Large intestine (tissue), 3 donors: ENCODE measurements around the gene FIGNL1. TPM values are rescaled to one million over a fixed set of nuclear protein-coding genes. Genes with fewer than 3 reads are reported as not detected.

Source experiments
- DNase-seq, 2 donors: peaks; one replicate each; pipeline versions ENCODE4 v3.0.0 to v3.0.0-alpha.2; 2013
- H3K27ac ChIP-seq: one replicate; pipeline ENCODE4 v1.5.1; 2013; ENCODE audit warnings: low read length
- H3K27me3 ChIP-seq: 2 replicates; pipeline ENCODE4 v1.6.1; 2013; ENCODE audit warnings: low read length; ENCODE audit not compliant: control insufficient read depth, insufficient read depth
- H3K36me3 ChIP-seq: 2 replicates; pipeline ENCODE4 v1.6.1; 2013; ENCODE audit warnings: low read length; ENCODE audit not compliant: control insufficient read depth, insufficient read depth
- H3K4me1 ChIP-seq: one replicate; pipeline ENCODE4 v1.6.1; 2013; ENCODE audit warnings: low read length; ENCODE audit not compliant: control insufficient read depth, insufficient read depth
- H3K4me3 ChIP-seq: one replicate; pipeline ENCODE4 v1.5.1; 2013; ENCODE audit warnings: low read length
- H3K9me3 ChIP-seq: one replicate; pipeline ENCODE4 v1.6.1; 2013; ENCODE audit warnings: mild to moderate bottlenecking, low read depth, low read length, moderate library complexity; ENCODE audit not compliant: control insufficient read depth
- WGBS: methylation state at CpG from one replicate; pipeline ENCODE4 v1.1.5; 2013; ENCODE audit warnings: low lambda C conversion rate; ENCODE audit not compliant: insufficient coverage; 5-methylcytosine and 5-hydroxymethylcytosine counted together
- polyA plus RNA-seq: library from polyadenylated mRNA; unstranded; fragments of 120-200 nt; gene quantifications from one replicate; pipeline ENCODE4 v1.2.1, GENCODE V29; 2013

The FIGNL1 gene
- polyA plus RNA-seq, 1 donor = 23.2 TPM

DNA sequence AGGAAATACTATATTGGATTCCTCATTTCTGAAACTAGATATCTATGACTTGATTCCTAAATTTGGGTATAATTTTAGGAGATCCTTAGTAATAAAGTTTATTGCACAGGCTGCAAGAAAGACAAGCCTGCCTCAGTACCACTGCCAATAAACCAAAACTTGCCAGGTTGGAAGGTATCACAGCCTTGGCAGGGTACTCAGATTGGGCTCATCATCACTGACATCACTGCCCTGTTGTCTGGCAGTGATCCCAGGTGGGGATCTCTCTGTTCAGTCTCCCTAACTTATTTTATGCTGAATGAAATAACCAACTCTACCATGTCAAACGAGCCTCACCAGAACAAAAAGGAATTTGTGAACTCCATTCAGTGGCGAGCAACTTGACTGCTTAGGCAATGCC lies 18.8 kb downstream of the FIGNL1 start:
- DNase-seq = no peak
- Histone ChIP-seq H3K4me3 (no peak overlapping the region), H3K27me3 (no peaks in the 10 kb centered on the region), H3K4me1 (peaks cover 10% of the 10 kb centered on the region), H3K36me3 (no peaks in the 10 kb centered on the region), H3K9me3 (no peaks in the 10 kb centered on the region), H3K27ac (no peak overlapping the region)
- no CpG with 5 or more reads among the region's 2 CpGs for WGBS

DNA sequence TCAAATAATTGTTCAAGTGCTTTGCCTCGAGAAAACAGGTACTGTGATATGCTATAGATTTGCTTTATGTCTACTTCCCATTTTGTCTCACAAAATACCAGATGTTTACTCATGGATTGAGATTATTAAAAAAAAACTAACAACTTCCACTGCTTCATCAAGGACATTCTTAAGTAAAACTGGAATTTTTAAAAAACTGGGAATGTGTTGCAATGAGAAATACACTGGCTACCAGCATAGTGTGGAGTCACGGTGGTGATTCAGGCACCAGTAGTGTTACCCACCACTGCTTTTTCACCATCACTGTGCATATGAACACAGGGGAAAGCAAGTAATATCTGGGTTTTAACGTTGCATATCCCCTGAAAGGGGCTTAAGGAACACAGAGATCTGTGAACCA lies 21.2 kb downstream of the FIGNL1 start:
- Histone ChIP-seq H3K36me3 (no peaks in the 10 kb centered on the region), H3K4me1 (peaks cover 12% of the 10 kb centered on the region), H3K9me3 (no peaks in the 10 kb centered on the region), H3K27ac (no peak overlapping the region), H3K4me3 (no peak overlapping the region), H3K27me3 (no peaks in the 10 kb centered on the region)
- WGBS = 100% methylated on average over 1 of the region's 3 CpGs
- no peak for DNase-seq

DNA sequence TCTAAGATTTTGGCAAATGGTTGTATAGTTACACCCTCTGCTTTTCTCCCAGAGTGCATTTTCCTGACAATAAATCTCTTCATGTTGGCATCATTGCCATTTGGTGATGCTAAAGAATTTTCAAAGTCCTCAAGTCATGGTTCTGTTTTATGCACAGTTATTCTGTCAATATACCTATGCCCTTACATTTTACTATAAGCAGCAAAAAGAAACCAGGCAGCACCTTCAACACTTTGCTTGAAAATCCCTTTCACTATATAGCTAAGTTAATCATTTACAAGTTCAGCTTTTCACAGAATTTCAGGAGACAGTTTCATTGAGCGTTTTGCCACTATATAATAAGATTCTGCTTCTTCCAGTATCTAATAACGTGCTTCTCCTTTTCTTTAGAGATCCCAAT lies 22.6 kb downstream of the FIGNL1 start:
- Histone ChIP-seq H3K27me3 (no peaks in the 10 kb centered on the region), H3K27ac (peak overlapping the region; percentile 51), H3K36me3 (no peaks in the 10 kb centered on the region), H3K9me3 (no peaks in the 10 kb centered on the region), H3K4me1 (peaks cover 12% of the 10 kb centered on the region), H3K4me3 (no peak overlapping the region)
- no peak for DNase-seq
- WGBS = no CpG with 5 or more reads among the region's 2 CpGs

DNA sequence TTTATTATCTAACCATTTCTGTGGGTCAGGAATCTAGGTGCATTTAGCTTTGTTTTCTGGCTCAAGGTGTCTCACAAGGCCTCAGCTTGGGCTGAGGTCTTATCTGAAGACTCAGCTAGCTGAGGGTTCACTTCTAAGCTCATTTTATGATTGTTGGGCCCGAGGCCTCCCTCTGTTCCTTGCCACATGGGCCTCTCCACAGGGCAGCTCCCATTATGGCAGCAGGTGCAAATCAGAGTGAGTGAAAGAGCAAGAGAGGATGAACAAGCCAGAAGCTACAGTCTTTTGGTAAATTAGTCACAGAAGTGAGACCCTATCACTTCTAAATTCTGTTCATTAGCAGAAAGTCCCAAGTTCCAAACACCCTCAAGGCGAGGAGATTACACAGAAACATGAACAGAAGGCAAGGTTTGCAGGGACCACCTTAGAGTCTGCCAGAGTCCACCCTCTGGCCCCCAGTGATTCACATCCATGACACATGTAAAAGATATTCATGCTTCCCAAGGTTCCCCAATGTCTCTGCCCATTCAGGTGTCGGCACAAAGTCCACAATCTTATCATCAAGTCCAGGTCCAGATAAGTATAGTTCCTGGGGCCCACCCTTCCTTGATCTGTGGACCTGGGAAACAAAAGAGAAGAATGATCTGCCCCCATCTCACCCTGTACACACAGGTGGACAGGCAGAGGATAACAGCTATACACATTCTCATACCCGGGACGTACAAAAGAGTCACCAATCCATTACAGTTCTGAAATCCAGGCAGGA lies 23.7 kb downstream of the FIGNL1 start:
- Histone ChIP-seq H3K27me3 (no peaks in the 10 kb centered on the region), H3K27ac (peak overlapping the region; percentile 84), H3K9me3 (no peaks in the 10 kb centered on the region), H3K4me1 (peaks cover 12% of the 10 kb centered on the region), H3K36me3 (no peaks in the 10 kb centered on the region), H3K4me3 (no peak overlapping the region)
- WGBS = no CpG with 5 or more reads among the region's 5 CpGs
- DNase-seq = peak; percentile 82 to 90

DNA sequence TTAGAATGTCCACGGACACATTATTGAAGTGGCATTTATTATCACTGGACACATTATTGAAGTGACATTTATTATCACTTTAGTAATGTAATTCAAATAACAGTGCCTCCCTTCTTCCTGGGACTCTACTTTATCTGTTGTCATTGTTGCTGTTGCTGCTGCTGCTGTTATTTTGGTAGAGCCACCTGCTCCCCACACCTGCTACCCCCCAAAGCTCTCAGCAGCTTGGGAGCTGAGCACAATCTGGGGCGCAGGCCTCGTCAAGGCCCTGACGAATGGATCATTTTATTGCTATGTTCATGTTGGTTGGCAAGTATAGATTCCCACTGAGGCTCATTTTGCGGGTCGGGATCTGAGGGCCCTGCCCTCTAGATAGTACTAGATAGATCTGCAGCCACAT lies 24.8 kb downstream of the FIGNL1 start:
- no peaks in the 10 kb centered on the region for H3K27me3 ChIP-seq
- H3K9me3 ChIP-seq = no peaks in the 10 kb centered on the region
- WGBS = no CpG with 5 or more reads among the region's 6 CpGs
- no peak overlapping the region for H3K4me3 ChIP-seq
- H3K36me3 ChIP-seq = no peaks in the 10 kb centered on the region
- no peak for DNase-seq
- H3K4me1 ChIP-seq = peaks cover 12% of the 10 kb centered on the region
- H3K27ac ChIP-seq = no peak overlapping the region

DNA sequence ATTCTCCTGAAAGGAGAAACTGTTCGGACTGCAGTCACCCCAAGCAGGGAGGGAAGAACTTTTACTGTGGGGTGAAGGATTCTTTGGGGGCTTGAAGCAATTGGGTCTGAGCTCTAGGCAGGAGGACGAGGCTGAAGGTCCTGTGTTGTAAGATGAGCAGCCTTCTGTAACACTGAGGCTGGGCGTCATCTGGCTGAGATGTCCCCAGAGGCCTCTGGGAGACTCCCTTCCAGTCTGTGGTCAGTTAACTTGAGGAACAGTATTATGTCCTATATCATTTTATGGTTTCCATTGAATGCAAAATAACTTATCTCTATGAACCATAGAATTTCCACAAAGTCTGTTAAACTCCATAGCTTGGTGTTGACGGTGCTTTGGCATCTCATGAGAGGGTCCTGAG lies 26.3 kb downstream of the FIGNL1 start:
- no peak overlapping the region for H3K4me3 ChIP-seq
- H3K27me3 ChIP-seq = no peaks in the 10 kb centered on the region
- H3K4me1 ChIP-seq = peaks cover 12% of the 10 kb centered on the region
- H3K36me3 ChIP-seq = no peaks in the 10 kb centered on the region
- no peaks in the 10 kb centered on the region for H3K9me3 ChIP-seq
- no peak overlapping the region for H3K27ac ChIP-seq
- WGBS = no CpG with 5 or more reads among the region's 4 CpGs
- no peak for DNase-seq

DNA sequence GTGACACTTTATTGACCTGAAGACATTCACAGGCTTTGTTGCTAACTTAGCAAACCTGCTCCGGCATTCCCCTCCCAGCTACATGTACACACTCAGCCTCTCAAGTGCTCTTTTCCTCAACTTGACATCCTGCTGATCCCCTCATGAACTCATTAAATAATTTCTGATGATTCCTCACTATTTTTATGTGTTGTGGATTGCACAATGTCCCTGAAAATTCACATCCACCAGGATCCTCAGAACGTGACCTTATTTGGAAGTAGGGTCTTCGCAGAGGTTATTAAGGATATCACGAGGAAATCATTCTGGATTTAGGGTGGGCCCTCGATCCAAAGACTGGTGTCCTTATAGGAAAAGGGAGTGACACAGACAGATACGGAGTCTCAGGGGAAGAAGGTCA lies 27.3 kb downstream of the FIGNL1 start:
- H3K36me3 ChIP-seq = no peaks in the 10 kb centered on the region
- H3K27ac ChIP-seq = no peak overlapping the region
- peaks cover 12% of the 10 kb centered on the region for H3K4me1 ChIP-seq
- H3K9me3 ChIP-seq = no peaks in the 10 kb centered on the region
- 87% methylated on average over 3 of the region's 6 CpGs for WGBS
- H3K27me3 ChIP-seq = no peaks in the 10 kb centered on the region
- DNase-seq = no peak
- H3K4me3 ChIP-seq = no peak overlapping the region

DNA sequence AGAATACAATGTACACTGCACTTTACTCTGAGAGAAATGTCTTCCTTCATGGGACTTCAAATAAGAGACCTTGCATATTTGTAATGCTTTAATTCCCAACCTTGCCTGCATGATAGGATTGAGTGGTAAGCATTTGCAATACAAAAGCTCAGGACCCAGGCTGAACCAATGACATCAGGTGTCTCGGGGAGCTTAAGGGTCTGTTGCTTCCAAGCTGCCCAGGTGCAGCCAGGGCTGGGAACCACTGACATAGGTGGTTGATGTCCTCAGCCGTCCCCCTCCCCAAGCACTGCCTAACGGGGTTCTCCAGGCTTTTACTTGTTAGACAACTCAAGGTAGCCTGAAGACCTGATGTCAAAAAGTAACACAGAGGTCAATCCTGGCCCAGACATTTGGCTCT lies 29.1 kb downstream of the FIGNL1 start:
- no CpG with 5 or more reads among the region's 3 CpGs for WGBS
- no peak overlapping the region for H3K27ac ChIP-seq
- no peaks in the 10 kb centered on the region for H3K27me3 ChIP-seq
- no peak for DNase-seq
- H3K4me1 ChIP-seq = no peaks in the 10 kb centered on the region
- H3K36me3 ChIP-seq = no peaks in the 10 kb centered on the region
- H3K4me3 ChIP-seq = no peak overlapping the region
- H3K9me3 ChIP-seq = no peaks in the 10 kb centered on the region

DNA sequence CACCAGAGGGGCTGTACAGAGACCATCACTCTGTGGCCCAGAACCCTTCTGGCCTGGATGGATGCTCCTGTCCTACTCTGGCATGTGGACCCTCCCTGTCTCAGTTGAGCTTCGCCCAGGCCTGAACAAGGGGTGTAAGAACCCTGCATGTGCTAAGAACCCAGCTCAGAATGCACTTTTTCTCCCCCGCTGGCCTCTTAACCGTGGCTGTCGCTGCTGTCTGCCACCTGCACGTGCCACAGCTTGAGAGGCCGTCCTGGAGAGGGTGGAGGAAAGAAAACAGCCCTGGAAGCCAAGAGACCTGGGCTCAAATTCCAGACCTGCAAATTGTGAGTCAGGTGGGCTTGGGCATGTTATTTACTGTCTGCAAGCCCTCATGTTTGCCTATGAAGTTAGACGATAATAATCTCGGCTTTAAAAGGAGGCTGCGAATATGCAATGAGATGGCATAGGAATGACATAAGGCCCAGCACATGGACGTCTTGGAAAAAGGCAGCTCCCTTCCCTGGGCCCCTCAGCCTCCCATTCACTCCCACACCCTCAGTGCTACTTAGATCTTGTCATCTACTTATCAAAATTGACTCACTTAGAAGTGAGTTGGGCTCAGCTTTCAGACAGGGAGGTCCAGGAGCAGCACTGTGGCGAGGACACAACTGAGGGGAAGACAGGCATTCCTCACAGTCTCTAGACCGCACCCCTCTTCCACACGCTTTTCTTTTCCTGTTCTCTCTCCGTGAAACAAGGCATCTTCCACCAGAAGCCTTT lies 31.4 kb downstream of the FIGNL1 start:
- Histone ChIP-seq H3K4me1 (no peaks in the 10 kb centered on the region), H3K27ac (no peak overlapping the region), H3K9me3 (no peaks in the 10 kb centered on the region), H3K36me3 (no peaks in the 10 kb centered on the region), H3K4me3 (no peak overlapping the region), H3K27me3 (no peaks in the 10 kb centered on the region)
- WGBS = 83% methylated on average over 2 of the region's 14 CpGs
- peak in 1 of 2 donors; percentile 30 for DNase-seq

DNA sequence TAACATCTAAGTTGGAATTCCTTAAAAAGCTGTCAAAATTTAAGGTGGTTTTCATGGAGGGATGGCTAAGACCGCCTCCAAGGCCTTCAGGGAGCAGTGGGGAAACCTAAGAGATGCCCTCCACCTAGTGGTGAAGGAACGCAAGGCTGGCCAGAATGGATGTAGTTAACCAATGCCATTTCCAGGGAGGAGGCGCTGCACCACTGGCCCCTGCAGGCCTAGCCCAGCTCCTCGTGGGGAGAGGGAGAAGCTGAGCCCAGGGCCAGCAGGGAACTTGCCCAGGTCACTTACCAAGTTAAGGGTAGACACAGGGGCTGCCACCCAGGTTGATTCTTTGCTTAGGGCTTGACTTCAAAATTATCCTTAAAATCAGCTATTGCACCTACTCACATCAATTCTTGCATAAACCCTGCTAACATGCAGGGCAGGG lies 32.0 kb downstream of the FIGNL1 start:
- WGBS = no CpG with 5 or more reads among the region's 4 CpGs
- no peaks in the 10 kb centered on the region for H3K4me1 ChIP-seq

More for the DNA sequence above, 32.0 kb downstream of the FIGNL1 start:
- H3K27ac ChIP-seq = no peak overlapping the region
- H3K4me3 ChIP-seq = no peak overlapping the region
- no peaks in the 10 kb centered on the region for H3K27me3 ChIP-seq
- H3K36me3 ChIP-seq = no peaks in the 10 kb centered on the region
- H3K9me3 ChIP-seq = no peaks in the 10 kb centered on the region
- peak; percentile 56 to 65 for DNase-seq
